Prostate gland (tissue), 2 donors: ENCODE results near the gene TBC1D7. TPM values are rescaled to one million over a fixed set of nuclear protein-coding genes. Genes with fewer than 3 reads are reported as not detected.

ENCODE experiments used
- DNase-seq: peaks from one replicate; pipeline ENCODE4 v3.0.0-alpha.2; 2019; ENCODE audit warnings: low spot score
- H3K27ac ChIP-seq, 2 donors: fragments of 200-600 bp; sonication (generic); 2 replicates each; pipeline ENCODE4 v1.5.1; 2017 to 2019
- H3K27me3 ChIP-seq: fragments of 200-600 bp; sonication (generic); replicated peaks from 2 replicates; pipeline ENCODE4 v1.5.1; 2019; ENCODE audit not compliant: insufficient read depth
- H3K36me3 ChIP-seq, 2 donors: fragments of 200-600 bp; sonication (generic); 1 replicate in 1 of 2; 2 replicates in 1 of 2; pipeline versions ENCODE4 v1.5.1 to v1.8.1; 2017 to 2019
- H3K4me1 ChIP-seq: fragments of 200-600 bp; sonication (generic); replicated peaks from 2 replicates; pipeline ENCODE4 v1.5.1; 2019
- H3K4me3 ChIP-seq, 2 donors: fragments of 200-600 bp; sonication (generic); 2 replicates each; pipeline ENCODE4 v1.5.1; 2017 to 2019
- H3K9me3 ChIP-seq: fragments of 200-600 bp; sonication (generic); 2 replicates; pipeline ENCODE4 v1.5.1; 2017
- POLR2A ChIP-seq: fragments of 450-650 bp; IDR thresholded peaks from one replicate; pipeline ENCODE4 v1.6.1; 2016; ENCODE audit warnings: antibody characterized with exemption, mild to moderate bottlenecking
- POLR2AphosphoS5 ChIP-seq: sonication (generic); formaldehyde crosslinking; IDR thresholded peaks from one replicate; pipeline ENCODE4 v1.6.1; 2017; ENCODE audit warnings: antibody characterized with exemption
- WGBS: methylation state at CpG from one replicate; pipeline ENCODE4 v1.1.5; 2018; 5-methylcytosine and 5-hydroxymethylcytosine counted together
- intact Hi-C: fragments of 100-400 bp; cut with DNase I; formaldehyde crosslinking; loops from one replicate; pipeline ENCODE4 v1.14.2; 2022
- total RNA-seq, 2 donors: library from RNA; depleted of rRNA; stranded (reverse); fragments of >200 nt; gene quantifications; one replicate each; pipeline ENCODE4 v1.1.0, GENCODE V29; 2016
- TF ChIP-seq, protein P1 (sequence below), 4 experiments: fragments of 200-600 bp in 2 of 4; fragments of 450-650 bp in 2 of 4; sonication (generic) in 2 of 4; IDR thresholded peaks; 1 replicate in 3 of 4; 2 replicates in 1 of 4; pipeline ENCODE4 v1.5.1; 2016 to 2019; ENCODE audit warnings: antibody characterized with exemption in 4 of 4, mild to moderate bottlenecking in 2 of 4, moderate library complexity in 2 of 4

The TBC1D7 gene
- total RNA-seq, 2 donors from 2014 or later = 11.6 to 27.9 TPM

DNA sequence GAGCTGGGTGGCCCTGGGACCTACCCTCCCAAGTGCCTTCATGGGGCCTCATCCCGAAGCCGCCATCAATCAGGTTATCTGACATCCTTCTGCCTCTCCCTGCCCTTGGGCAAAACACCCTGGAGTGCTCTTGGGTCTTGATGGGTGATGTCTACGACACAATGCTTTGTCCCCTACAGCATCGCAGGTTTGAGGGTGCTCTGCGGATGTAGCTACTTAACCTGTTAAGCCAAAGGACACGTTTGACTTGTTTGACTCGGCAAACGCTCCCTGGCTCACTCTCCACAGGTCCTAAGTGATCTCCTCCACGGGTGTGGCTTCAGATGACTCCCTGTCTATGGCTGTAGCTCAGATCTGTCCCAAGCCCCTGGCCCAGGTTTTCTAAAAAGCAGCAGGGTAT is 35.6 kb downstream of the TBC1D7 start:
- 83% methylated on average over 9 of the region's 9 CpGs for WGBS
- Histone ChIP-seq H3K4me1 (no peaks in the 10 kb centered on the region), H3K27me3 (no peaks in the 10 kb centered on the region), H3K4me3 (no peak overlapping the region), H3K9me3 (no peaks in the 10 kb centered on the region), H3K27ac (no peak overlapping the region), H3K36me3 (peaks cover 0 to 10% of the 10 kb centered on the region in 2 donors)
- no peak for DNase-seq
- TF ChIP-seq POLR2A = no peak
- TF ChIP-seq, protein P1, sequence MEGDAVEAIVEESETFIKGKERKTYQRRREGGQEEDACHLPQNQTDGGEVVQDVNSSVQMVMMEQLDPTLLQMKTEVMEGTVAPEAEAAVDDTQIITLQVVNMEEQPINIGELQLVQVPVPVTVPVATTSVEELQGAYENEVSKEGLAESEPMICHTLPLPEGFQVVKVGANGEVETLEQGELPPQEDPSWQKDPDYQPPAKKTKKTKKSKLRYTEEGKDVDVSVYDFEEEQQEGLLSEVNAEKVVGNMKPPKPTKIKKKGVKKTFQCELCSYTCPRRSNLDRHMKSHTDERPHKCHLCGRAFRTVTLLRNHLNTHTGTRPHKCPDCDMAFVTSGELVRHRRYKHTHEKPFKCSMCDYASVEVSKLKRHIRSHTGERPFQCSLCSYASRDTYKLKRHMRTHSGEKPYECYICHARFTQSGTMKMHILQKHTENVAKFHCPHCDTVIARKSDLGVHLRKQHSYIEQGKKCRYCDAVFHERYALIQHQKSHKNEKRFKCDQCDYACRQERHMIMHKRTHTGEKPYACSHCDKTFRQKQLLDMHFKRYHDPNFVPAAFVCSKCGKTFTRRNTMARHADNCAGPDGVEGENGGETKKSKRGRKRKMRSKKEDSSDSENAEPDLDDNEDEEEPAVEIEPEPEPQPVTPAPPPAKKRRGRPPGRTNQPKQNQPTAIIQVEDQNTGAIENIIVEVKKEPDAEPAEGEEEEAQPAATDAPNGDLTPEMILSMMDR (IDR thresholded peaks at IDR 0.05) = no peak
- TF ChIP-seq POLR2AphosphoS5 = no peak
- intact Hi-C loops = no loop called here

DNA sequence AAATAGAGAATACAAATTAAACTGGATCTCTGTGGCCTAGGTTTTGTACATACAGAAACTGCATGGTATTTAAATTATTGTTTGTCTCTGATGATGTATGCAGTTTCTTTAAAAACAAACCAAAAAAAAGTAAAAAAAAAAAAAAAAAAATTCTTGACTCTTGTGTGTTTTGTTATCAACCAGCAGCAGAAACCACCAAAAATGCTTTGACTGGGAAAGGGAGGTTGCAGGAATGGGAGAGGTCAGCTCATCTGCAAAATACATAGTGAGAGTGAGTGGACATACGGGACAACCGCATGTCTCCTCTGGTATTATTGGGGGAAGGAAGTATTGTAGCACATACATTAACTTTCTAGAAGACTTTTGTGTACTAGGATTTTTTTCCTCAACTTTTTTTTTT is 38.0 kb downstream of the TBC1D7 start:
- TF ChIP-seq, protein P1 (IDR thresholded peaks at IDR 0.05) = no peak
- TF ChIP-seq POLR2A (no peak), POLR2AphosphoS5 (no peak)
- H3K4me1 ChIP-seq = no peaks in the 10 kb centered on the region
- WGBS = 91% methylated on average over 2 of the region's 2 CpGs
- no peak for DNase-seq
- H3K4me3 ChIP-seq = no peak overlapping the region
- H3K27me3 ChIP-seq = no peaks in the 10 kb centered on the region
- no peak overlapping the region for H3K27ac ChIP-seq
- no peaks in the 10 kb centered on the region for H3K9me3 ChIP-seq
- intact Hi-C loops = no loop called here
- peaks cover 0 to 10% of the 10 kb centered on the region in 2 donors for H3K36me3 ChIP-seq

DNA sequence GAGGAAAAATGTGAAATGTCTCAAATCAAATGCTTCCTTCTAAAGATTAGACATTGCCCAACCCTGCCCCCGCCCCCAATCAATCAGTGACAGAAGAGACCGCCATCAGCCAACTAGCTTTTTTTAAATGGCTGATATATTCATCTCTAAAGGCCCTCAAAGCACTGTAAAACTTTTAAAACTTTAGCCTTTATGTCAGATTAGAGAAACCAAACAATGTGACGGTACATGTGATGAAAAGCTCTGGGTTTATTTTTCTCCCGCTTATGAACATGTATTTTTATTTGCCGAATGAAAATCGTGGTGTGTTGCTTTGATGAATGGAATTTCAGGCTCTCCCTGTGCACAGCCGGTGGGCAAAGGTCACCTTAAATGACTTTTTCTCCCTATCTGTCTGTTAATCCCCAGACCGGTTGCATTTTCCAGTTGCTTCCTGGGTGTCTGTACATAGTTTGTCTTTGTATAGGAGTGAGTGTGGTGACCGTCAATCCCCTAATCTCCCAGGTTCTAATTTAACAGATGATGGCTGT is 38.5 kb downstream of the TBC1D7 start:
- Histone ChIP-seq H3K4me3 (no peak overlapping the region), H3K27me3 (no peaks in the 10 kb centered on the region), H3K27ac (no peak overlapping the region), H3K36me3 (peaks cover 0 to 10% of the 10 kb centered on the region in 2 donors), H3K9me3 (no peaks in the 10 kb centered on the region), H3K4me1 (no peaks in the 10 kb centered on the region)
- intact Hi-C loops = no loop called here
- 69% methylated on average over 9 of the region's 9 CpGs for WGBS
- no peak for DNase-seq
- TF ChIP-seq POLR2AphosphoS5 = no peak
- no peak for TF ChIP-seq POLR2A
- TF ChIP-seq, protein P1 (IDR thresholded peaks at IDR 0.05) = no peak

DNA sequence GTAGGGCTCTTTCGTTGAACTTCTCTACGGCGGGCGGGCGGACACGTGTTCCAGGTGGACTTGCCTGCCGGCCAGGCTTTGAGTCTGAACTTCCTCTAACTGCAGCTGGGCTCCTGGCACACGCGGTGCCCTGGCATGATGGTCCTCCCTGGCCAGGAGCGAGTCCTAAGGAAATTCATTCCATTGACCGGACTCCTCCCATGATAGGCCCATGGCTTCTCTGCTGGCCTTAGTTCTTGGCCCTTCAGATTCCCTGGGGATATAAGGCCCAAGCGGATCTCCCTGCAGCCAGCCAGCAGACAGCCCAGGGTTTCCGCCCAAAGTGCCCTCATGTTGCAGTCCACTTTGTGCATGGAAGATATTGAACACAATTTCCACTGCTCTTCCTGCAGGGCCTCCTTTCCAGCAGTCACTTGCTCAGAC is 39.4 kb downstream of the TBC1D7 start:
- TF ChIP-seq, protein P1 (IDR thresholded peaks at IDR 0.05) = no peak
- no peak for TF ChIP-seq POLR2AphosphoS5
- TF ChIP-seq POLR2A = no peak
- H3K9me3 ChIP-seq = no peaks in the 10 kb centered on the region
- no peak overlapping the region for H3K27ac ChIP-seq
- 88% methylated on average over 13 of the region's 13 CpGs for WGBS
- intact Hi-C loops = no loop called here
- no peaks in the 10 kb centered on the region for H3K27me3 ChIP-seq
- DNase-seq = no peak
- H3K4me1 ChIP-seq = no peaks in the 10 kb centered on the region
- H3K36me3 ChIP-seq = peaks cover 0 to 2% of the 10 kb centered on the region in 2 donors
- H3K4me3 ChIP-seq = no peak overlapping the region

DNA sequence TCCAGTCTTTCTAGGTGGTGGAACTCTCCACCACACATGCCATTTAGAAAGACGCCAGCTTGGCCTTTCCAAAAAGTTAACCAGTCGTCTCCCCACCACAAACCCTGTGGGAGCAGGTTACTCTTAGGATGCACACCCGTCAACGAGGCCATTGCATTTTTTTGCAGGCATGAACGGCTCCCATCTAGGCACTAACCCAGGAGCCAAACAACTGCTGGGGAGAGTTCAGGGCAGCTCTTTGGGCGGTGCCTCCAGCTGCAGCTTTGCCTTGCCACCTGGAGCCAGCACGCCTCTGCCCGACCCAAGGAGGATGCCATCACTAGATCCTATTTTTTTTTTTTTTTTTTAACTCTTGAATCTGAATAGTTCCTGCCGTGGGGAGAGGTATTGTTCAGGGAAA is 39.9 kb downstream of the TBC1D7 start:
- H3K36me3 ChIP-seq = no peaks in the 10 kb centered on the region
- H3K27ac ChIP-seq = no peak overlapping the region
- no peaks in the 10 kb centered on the region for H3K27me3 ChIP-seq
- DNase-seq = no peak
- TF ChIP-seq POLR2A = no peak
- intact Hi-C loops = no loop called here
- 96% methylated on average over 9 of the region's 9 CpGs for WGBS
- H3K4me1 ChIP-seq = no peaks in the 10 kb centered on the region
- H3K9me3 ChIP-seq = no peaks in the 10 kb centered on the region
- H3K4me3 ChIP-seq = no peak overlapping the region
